Measurements from ENCODE around the gene MS4A10. TPM values are rescaled to one million over a fixed set of nuclear protein-coding genes. Genes with fewer than 3 reads are reported as not detected.

MS4A10 gene
- total RNA-seq, 1 donor from 2014 or later = not detected

DNA sequence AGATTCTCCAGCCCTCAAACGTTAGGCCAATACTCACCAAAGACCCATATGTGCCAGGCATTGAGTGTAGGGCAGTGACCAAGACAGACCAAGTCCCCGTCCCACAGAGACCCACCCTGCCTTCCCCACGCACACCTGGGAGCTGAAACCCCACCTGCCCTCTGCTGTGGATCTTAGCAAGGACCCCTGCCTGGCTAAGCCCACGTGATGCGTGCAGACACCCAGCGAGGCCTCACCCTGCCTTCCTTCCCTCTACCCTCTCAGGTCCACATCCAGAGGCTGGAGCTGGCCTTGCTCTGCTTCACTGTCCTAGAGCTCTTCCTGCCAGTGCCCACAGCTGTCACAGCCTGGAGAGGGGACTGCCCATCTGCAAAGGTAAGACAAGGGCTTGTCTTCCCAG lies 10.2 kb downstream of the MS4A10 start:
- Histone ChIP-seq H3K27me3 (ENCODE audit: control insufficient read depth in 3 of 3, insufficient read depth in 3 of 3, low read length in 3 of 3) (peaks cover 0 to 7% (median 0%) of the 10 kb centered on the region in 3 donors), H3K27ac (ENCODE audit: low read depth, low read length) (no peak overlapping the region), H3K4me3 (ENCODE audit: low read length in 3 of 3) (no peak overlapping the region), H3K36me3 (ENCODE audit: control insufficient read depth in 3 of 3, insufficient read depth in 3 of 3, low read length in 3 of 3) (no peaks in the 10 kb centered on the region), H3K9me3 (ENCODE audit: control insufficient read depth in 3 of 3, low read length in 3 of 3) (peaks cover 0 to 3% (median 0%) of the 10 kb centered on the region in 3 donors), H3K4me1 (ENCODE audit: control insufficient read depth in 3 of 3, insufficient read depth in 3 of 3, low read length in 3 of 3) (no peaks in the 10 kb centered on the region), H3K9ac (ENCODE audit: low read depth in 1 of 3, low read length in 3 of 3) (no peak overlapping the region)

DNA sequence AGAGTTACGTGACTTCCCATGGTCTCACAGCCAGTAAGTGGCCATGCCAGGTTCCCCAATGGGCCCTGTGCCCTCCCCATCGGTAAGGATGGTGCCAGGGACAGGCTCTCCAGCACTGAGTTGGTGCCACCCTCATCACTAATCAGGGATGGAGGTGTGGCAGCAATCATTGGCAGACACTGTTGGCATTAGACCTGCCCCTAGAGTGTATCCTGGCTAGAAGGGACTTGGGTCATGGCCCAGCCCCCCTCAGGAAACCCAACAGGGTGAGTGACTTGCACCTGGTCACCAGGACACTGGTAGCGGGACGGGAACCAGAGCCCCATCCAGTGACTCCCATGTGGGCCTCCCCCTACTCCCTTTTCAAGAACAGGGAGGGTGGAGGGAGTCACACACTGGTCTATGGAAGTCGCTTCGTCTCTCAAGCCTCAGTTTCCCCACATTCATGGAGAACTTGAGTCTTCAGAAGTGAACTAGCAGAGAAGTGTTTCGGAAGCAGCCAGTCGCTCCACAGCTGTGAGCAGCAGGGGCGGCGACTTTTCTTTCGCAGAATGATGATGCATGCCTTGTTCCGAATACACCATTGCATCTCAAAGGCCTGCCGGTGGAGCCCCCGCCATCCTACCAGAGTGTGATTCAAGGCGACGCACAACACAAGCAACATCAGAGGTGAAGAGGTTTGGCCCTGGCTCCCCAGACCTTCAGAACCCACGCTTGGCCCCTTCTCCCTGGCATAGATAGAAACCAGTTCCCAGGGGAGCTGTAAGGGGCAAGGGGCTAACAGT lies 12.9 kb downstream of the MS4A10 start:
- Histone ChIP-seq H3K9me3 (ENCODE audit: control insufficient read depth in 3 of 3, low read length in 3 of 3) (peaks cover 0 to 3% (median 0%) of the 10 kb centered on the region in 3 donors), H3K9ac (ENCODE audit: low read depth in 1 of 3, low read length in 3 of 3) (no peak overlapping the region), H3K4me1 (ENCODE audit: control insufficient read depth in 3 of 3, insufficient read depth in 3 of 3, low read length in 3 of 3) (no peaks in the 10 kb centered on the region), H3K27me3 (ENCODE audit: control insufficient read depth in 3 of 3, insufficient read depth in 3 of 3, low read length in 3 of 3) (peaks cover 0 to 10% (median 0%) of the 10 kb centered on the region in 3 donors), H3K27ac (ENCODE audit: low read depth, low read length) (no peak overlapping the region), H3K4me3 (ENCODE audit: low read length in 3 of 3) (no peak overlapping the region), H3K36me3 (ENCODE audit: control insufficient read depth in 3 of 3, insufficient read depth in 3 of 3, low read length in 3 of 3) (no peaks in the 10 kb centered on the region)

DNA sequence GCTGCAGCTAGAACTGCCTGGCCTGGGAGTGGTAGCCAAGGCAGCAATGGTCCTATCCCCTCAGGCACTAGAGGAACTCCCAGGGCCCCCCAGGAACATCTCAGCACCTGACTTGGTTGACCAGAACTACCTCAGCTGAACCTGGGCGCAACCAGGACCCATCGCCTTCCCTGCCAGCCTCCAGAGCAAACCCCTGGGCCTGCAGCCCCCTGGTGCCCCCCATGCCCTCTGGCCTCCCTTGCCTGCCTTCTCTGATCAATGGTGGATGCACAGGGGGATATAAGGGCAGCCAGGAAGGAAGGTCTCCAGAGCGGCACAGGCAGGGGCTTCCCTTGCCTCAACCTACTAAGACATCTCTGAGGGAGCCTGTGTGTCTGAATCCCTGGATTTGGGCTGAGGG lies 13.5 kb downstream of the MS4A10 start:
- Histone ChIP-seq H3K27me3 (ENCODE audit: control insufficient read depth in 3 of 3, insufficient read depth in 3 of 3, low read length in 3 of 3) (peaks cover 0 to 12% (median 0%) of the 10 kb centered on the region in 3 donors), H3K4me3 (ENCODE audit: low read length in 3 of 3) (no peak overlapping the region), H3K9ac (ENCODE audit: low read depth in 1 of 3, low read length in 3 of 3) (no peak overlapping the region), H3K4me1 (ENCODE audit: control insufficient read depth in 3 of 3, insufficient read depth in 3 of 3, low read length in 3 of 3) (no peaks in the 10 kb centered on the region), H3K36me3 (ENCODE audit: control insufficient read depth in 3 of 3, insufficient read depth in 3 of 3, low read length in 3 of 3) (no peaks in the 10 kb centered on the region), H3K9me3 (ENCODE audit: control insufficient read depth in 3 of 3, low read length in 3 of 3) (peaks cover 0 to 3% (median 0%) of the 10 kb centered on the region in 3 donors), H3K27ac (ENCODE audit: low read depth, low read length) (no peak overlapping the region)

- Histone ChIP-seq H3K36me3 (ENCODE audit: control insufficient read depth in 3 of 3, insufficient read depth in 3 of 3, low read length in 3 of 3) (no peaks in the 10 kb centered on the region), H3K27ac (ENCODE audit: low read depth, low read length) (no peak overlapping the region), H3K4me3 (ENCODE audit: low read length in 3 of 3) (no peak overlapping the region), H3K27me3 (ENCODE audit: control insufficient read depth in 3 of 3, insufficient read depth in 3 of 3, low read length in 3 of 3) (peaks cover 0 to 12% (median 6%) of the 10 kb centered on the region in 3 donors), H3K9ac (ENCODE audit: low read depth in 1 of 3, low read length in 3 of 3) (no peak overlapping the region), H3K9me3 (ENCODE audit: control insufficient read depth in 3 of 3, low read length in 3 of 3) (peaks cover 0 to 3% (median 0%) of the 10 kb centered on the region in 3 donors), H3K4me1 (ENCODE audit: control insufficient read depth in 3 of 3, insufficient read depth in 3 of 3, low read length in 3 of 3) (no peaks in the 10 kb centered on the region)
Observed at GRCh38 chr11:60801194-60801593, 16.1 kb downstream of the MS4A10 start.

DNA sequence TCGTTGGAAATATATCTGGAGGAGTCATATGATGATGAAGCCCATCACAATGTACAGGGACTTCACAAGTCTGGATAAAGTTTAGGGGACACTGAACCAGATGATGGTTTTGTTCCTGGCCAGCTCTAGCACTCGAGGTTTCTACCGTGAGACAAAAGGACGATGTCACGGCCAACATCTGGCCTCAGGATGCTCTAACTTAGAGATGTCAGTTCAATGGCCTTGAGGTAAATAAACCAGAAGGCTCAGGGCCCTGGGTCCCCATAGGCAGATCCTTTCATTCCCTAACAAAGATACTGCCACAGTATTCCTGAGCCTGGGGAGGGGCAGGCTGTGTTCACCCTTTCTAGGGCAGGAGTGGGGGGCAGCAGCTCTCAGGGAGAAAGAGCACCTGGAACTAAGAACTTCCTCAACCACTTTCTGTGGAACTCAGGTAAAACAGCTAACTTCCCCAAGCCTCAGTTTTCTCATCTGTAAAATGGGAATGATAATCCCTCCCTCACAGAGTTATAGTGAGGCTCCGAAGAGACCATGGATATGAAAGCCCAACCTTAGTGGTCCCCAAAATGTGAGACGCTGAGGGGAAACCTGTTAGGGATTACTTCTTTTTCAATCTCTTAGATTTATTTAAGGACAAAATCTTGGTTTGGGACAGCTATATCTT lies 18.3 kb downstream of the MS4A10 start:
- Histone ChIP-seq H3K9me3 (ENCODE audit: control insufficient read depth in 3 of 3, low read length in 3 of 3) (peaks cover 0 to 3% (median 0%) of the 10 kb centered on the region in 3 donors), H3K4me3 (ENCODE audit: low read length in 3 of 3) (no peak overlapping the region), H3K27me3 (ENCODE audit: control insufficient read depth in 3 of 3, insufficient read depth in 3 of 3, low read length in 3 of 3) (peaks cover 0 to 12% (median 6%) of the 10 kb centered on the region in 3 donors), H3K36me3 (ENCODE audit: control insufficient read depth in 3 of 3, insufficient read depth in 3 of 3, low read length in 3 of 3) (no peaks in the 10 kb centered on the region), H3K9ac (ENCODE audit: low read depth in 1 of 3, low read length in 3 of 3) (no peak overlapping the region), H3K27ac (ENCODE audit: low read depth, low read length) (no peak overlapping the region), H3K4me1 (ENCODE audit: control insufficient read depth in 3 of 3, insufficient read depth in 3 of 3, low read length in 3 of 3) (no peaks in the 10 kb centered on the region)

GRCh38 chr11:60809249-60809648 lies 24.1 kb downstream of the MS4A10 start:
- H3K9me3 ChIP-seq (ENCODE audit: control insufficient read depth in 3 of 3, low read length in 3 of 3) = no peaks in the 10 kb centered on the region
- no peaks in the 10 kb centered on the region for H3K36me3 ChIP-seq (ENCODE audit: control insufficient read depth in 3 of 3, insufficient read depth in 3 of 3, low read length in 3 of 3)
- no peak overlapping the region for H3K27ac ChIP-seq (ENCODE audit: low read depth, low read length)
- peaks cover 0 to 6% (median 2%) of the 10 kb centered on the region in 3 donors for H3K27me3 ChIP-seq (ENCODE audit: control insufficient read depth in 3 of 3, insufficient read depth in 3 of 3, low read length in 3 of 3)
- H3K4me3 ChIP-seq (ENCODE audit: low read length in 3 of 3) = no peak overlapping the region
- H3K9ac ChIP-seq (ENCODE audit: low read depth in 1 of 3, low read length in 3 of 3) = no peak overlapping the region
- H3K4me1 ChIP-seq (ENCODE audit: control insufficient read depth in 3 of 3, insufficient read depth in 3 of 3, low read length in 3 of 3) = no peaks in the 10 kb centered on the region

DNA sequence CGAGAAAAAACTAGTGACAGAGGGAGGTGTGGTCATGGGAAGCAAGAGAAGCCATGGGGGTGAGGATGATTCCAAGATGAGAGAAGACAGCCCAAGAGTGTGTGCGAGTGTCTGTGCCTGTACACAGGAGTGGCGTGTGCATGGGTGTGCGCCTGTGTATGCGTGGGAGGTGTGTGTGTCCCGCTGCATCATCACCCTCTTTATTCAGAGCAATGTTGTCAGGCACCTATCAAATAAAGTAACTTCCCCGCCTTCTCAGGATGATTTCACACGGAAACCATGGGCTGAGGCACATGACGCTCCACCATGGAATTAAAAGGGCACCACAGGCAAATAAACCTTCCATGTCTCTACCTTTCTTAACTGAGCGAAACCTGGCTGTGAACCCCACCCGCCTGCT lies 24.6 kb downstream of the MS4A10 start:
- Histone ChIP-seq H3K9ac (ENCODE audit: low read depth in 1 of 3, low read length in 3 of 3) (no peak overlapping the region), H3K27ac (ENCODE audit: low read depth, low read length) (no peak overlapping the region), H3K4me1 (ENCODE audit: control insufficient read depth in 3 of 3, insufficient read depth in 3 of 3, low read length in 3 of 3) (no peaks in the 10 kb centered on the region), H3K27me3 (ENCODE audit: control insufficient read depth in 3 of 3, insufficient read depth in 3 of 3, low read length in 3 of 3) (peaks cover 0 to 6% (median 2%) of the 10 kb centered on the region in 3 donors), H3K4me3 (ENCODE audit: low read length in 3 of 3) (no peak overlapping the region), H3K9me3 (ENCODE audit: control insufficient read depth in 3 of 3, low read length in 3 of 3) (no peaks in the 10 kb centered on the region), H3K36me3 (ENCODE audit: control insufficient read depth in 3 of 3, insufficient read depth in 3 of 3, low read length in 3 of 3) (no peaks in the 10 kb centered on the region)

- H3K4me1 ChIP-seq (ENCODE audit: control insufficient read depth in 3 of 3, insufficient read depth in 3 of 3, low read length in 3 of 3) = no peaks in the 10 kb centered on the region
- H3K27me3 ChIP-seq (ENCODE audit: control insufficient read depth in 3 of 3, insufficient read depth in 3 of 3, low read length in 3 of 3) = peaks cover 0 to 6% (median 2%) of the 10 kb centered on the region in 3 donors
- no peaks in the 10 kb centered on the region for H3K9me3 ChIP-seq (ENCODE audit: control insufficient read depth in 3 of 3, low read length in 3 of 3)
- H3K36me3 ChIP-seq (ENCODE audit: control insufficient read depth in 3 of 3, insufficient read depth in 3 of 3, low read length in 3 of 3) = no peaks in the 10 kb centered on the region
- H3K27ac ChIP-seq (ENCODE audit: low read depth, low read length) = no peak overlapping the region
- H3K9ac ChIP-seq (ENCODE audit: low read depth in 1 of 3, low read length in 3 of 3) = no peak overlapping the region
- H3K4me3 ChIP-seq (ENCODE audit: low read length in 3 of 3) = no peak overlapping the region
Observed at GRCh38 chr11:60810151-60810550, 25.0 kb downstream of the MS4A10 start.

DNA sequence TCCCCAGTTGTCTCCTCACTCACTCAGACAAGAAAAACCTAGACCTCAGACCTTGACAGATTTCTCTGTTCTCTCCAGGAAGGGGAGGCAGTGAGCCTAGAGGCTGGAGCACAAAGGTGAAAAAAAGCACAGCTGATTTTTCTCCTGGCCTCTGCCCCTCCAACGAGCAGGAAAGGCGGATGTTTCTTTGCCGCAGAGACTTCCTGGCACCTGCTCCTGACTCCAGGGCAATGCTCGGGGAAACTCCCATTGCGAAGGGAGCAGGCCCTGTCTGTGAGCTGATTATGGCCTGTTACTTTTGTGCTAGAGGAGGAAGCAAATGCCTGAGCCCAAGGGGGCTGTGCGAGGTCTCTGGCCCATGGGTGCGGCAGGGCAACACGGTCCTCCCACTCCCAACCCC lies 25.4 kb downstream of the MS4A10 start:
- no peak overlapping the region for H3K4me3 ChIP-seq (ENCODE audit: low read length in 3 of 3)
- H3K27me3 ChIP-seq (ENCODE audit: control insufficient read depth in 3 of 3, insufficient read depth in 3 of 3, low read length in 3 of 3) = peaks cover 0 to 6% (median 2%) of the 10 kb centered on the region in 3 donors
- no peak overlapping the region for H3K9ac ChIP-seq (ENCODE audit: low read depth in 1 of 3, low read length in 3 of 3)
- H3K27ac ChIP-seq (ENCODE audit: low read depth, low read length) = no peak overlapping the region
- no peaks in the 10 kb centered on the region for H3K9me3 ChIP-seq (ENCODE audit: control insufficient read depth in 3 of 3, low read length in 3 of 3)
- no peaks in the 10 kb centered on the region for H3K36me3 ChIP-seq (ENCODE audit: control insufficient read depth in 3 of 3, insufficient read depth in 3 of 3, low read length in 3 of 3)
- no peaks in the 10 kb centered on the region for H3K4me1 ChIP-seq (ENCODE audit: control insufficient read depth in 3 of 3, insufficient read depth in 3 of 3, low read length in 3 of 3)

DNA sequence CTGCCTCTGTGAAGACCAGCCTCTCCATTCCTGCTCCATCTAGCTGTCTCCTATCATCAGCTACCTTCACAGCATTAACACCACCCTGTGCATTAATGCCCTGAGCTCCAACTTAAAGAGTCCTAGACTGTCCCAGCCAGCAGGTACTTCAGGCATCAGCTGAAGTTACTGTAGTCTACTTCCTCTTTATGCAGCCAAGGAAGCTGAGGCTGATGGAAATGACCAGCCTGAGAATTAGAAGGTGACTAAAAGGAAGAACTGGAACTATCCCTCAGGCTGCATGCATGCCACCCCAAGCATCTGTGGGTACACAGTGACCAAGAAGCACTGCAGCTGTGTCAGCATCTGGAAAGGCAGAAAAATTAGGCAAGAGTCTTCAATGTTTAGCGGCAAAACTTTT lies 28.2 kb downstream of the MS4A10 start:
- peaks cover 5 to 12% (median 8%) of the 10 kb centered on the region in 3 donors for H3K9me3 ChIP-seq (ENCODE audit: control insufficient read depth in 3 of 3, low read length in 3 of 3)
- H3K27me3 ChIP-seq (ENCODE audit: control insufficient read depth in 3 of 3, insufficient read depth in 3 of 3, low read length in 3 of 3) = peaks cover 0 to 2% (median 0%) of the 10 kb centered on the region in 3 donors
- H3K4me1 ChIP-seq (ENCODE audit: control insufficient read depth in 3 of 3, insufficient read depth in 3 of 3, low read length in 3 of 3) = no peaks in the 10 kb centered on the region

More for the DNA sequence above, 28.2 kb downstream of the MS4A10 start:
- Histone ChIP-seq H3K4me3 (ENCODE audit: low read length in 3 of 3) (no peak overlapping the region), H3K27ac (ENCODE audit: low read depth, low read length) (no peak overlapping the region), H3K36me3 (ENCODE audit: control insufficient read depth in 3 of 3, insufficient read depth in 3 of 3, low read length in 3 of 3) (no peaks in the 10 kb centered on the region), H3K9ac (ENCODE audit: low read depth in 1 of 3, low read length in 3 of 3) (no peak overlapping the region)
